K562 (cell line): ENCODE measurements around the gene HEXIM2. TPM values are rescaled to one million over a fixed set of nuclear protein-coding genes. Genes with fewer than 3 reads are reported as not detected.

Source experiments
- EP300 ChIP-seq: IDR thresholded peaks from 2 replicates; pipeline ENCODE4 v1.6.1; 2012; ENCODE audit warnings: low read length, improper control_type of control experiment
- FOXP1 ChIP-seq: sonication (generic); formaldehyde crosslinking; IDR thresholded peaks from 2 replicates; pipeline ENCODE4 v1.8.0; 2022; ENCODE audit warnings: mild to moderate bottlenecking, missing genetic modification reagents
- MXI1 ChIP-seq: IDR thresholded peaks from 2 replicates; pipeline ENCODE4 v1.6.1; 2011; ENCODE audit warnings: low read depth, mild to moderate bottlenecking, improper control_type of control experiment, low read length
- NCOA6 ChIP-seq: fragments of 450-650 bp; IDR thresholded peaks from 2 replicates; pipeline ENCODE4 v1.6.1; 2017; ENCODE audit warnings: mild to moderate bottlenecking
- NFXL1 ChIP-seq: fragments of 450-650 bp; formaldehyde crosslinking; IDR thresholded peaks from 2 replicates; pipeline ENCODE4 v1.4.0; 2021; ENCODE audit warnings: mild to moderate bottlenecking
- NR2C1 ChIP-seq, 2 experiments: fragments of 450-650 bp; IDR thresholded peaks; 2 replicates each; pipeline ENCODE4 v1.6.1; 2017; ENCODE audit warnings: mild to moderate bottlenecking in 2 of 2, antibody characterized with exemption in 1 of 2, inconsistent platforms in 1 of 2, missing compliant biosample characterization in 1 of 2, missing genetic modification characterization in 1 of 2
- PHB2 ChIP-seq: fragments of 450-650 bp; IDR thresholded peaks from 2 replicates; pipeline ENCODE4 v1.6.1; 2017; ENCODE audit warnings: low read depth
- POLR2G ChIP-seq: fragments of 200-400 bp; formaldehyde crosslinking; IDR thresholded peaks from 2 replicates; pipeline ENCODE4 v1.6.1; 2017; ENCODE audit warnings: low read depth, mild to moderate bottlenecking, antibody characterized with exemption, low read length, moderate library complexity
- PTRF ChIP-seq: fragments of 450-650 bp; IDR thresholded peaks from 2 replicates; pipeline ENCODE4 v1.6.1; 2016; ENCODE audit warnings: mild to moderate bottlenecking, missing genetic modification characterization, missing compliant biosample characterization
- SMARCA4 ChIP-seq: fragments of 450-650 bp; IDR thresholded peaks from 2 replicates; pipeline ENCODE4 v1.6.1; 2016
- SUPT5H ChIP-seq: fragments of 450-650 bp; IDR thresholded peaks from 2 replicates; pipeline ENCODE4 v1.6.1; 2016
- ZC3H8 ChIP-seq: fragments of 450-650 bp; IDR thresholded peaks from 2 replicates; pipeline ENCODE4 v1.6.1; 2017
- ZFP1 ChIP-seq: fragments of 450-650 bp; formaldehyde crosslinking; IDR thresholded peaks from 2 replicates; pipeline ENCODE4 v1.4.0; 2020; ENCODE audit warnings: mild to moderate bottlenecking, mixed read lengths
- ZKSCAN1 ChIP-seq: fragments of 150-350 bp; IDR thresholded peaks from 2 replicates; pipeline ENCODE4 v1.6.1; 2016; ENCODE audit warnings: low read depth, low read length
- ZNF184 ChIP-seq: sonication (generic); formaldehyde crosslinking; IDR thresholded peaks from 2 replicates; pipeline ENCODE4 v1.5.0; 2020; ENCODE audit warnings: missing genetic modification reagents
- ZNF551 ChIP-seq: fragments of 250-450 bp; sonication (Bioruptor Pico); IDR thresholded peaks from 2 replicates; pipeline ENCODE4 v1.5.0; 2021; ENCODE audit warnings: mild to moderate bottlenecking, moderate library complexity
- ZNF583 ChIP-seq: fragments of 250-450 bp; sonication (Bioruptor Pico); IDR thresholded peaks from 2 replicates; pipeline ENCODE4 v1.4.0; 2020
- ZZZ3 ChIP-seq: fragments of 450-650 bp; IDR thresholded peaks from 2 replicates; pipeline ENCODE4 v1.6.1; 2016; ENCODE audit warnings: antibody characterized with exemption, mild to moderate bottlenecking, moderate library complexity
- polyA plus RNA-seq, 8 experiments: library from polyadenylated mRNA; depleted of rRNA in 4 of 8; stranded (reverse) in 5 of 8; unstranded in 3 of 8; fragments of >200 nt; fragmentation: Nextera tagmentation in 2 of 8; fragmentation: Illumina TruSeq in 1 of 8; extraction: Ambion mirVana in 2 of 8; extraction: Trizol in 1 of 8; gene quantifications; 2 replicates each; pipeline versions ENCODE4 v1.2.1 to v1.2.3, GENCODE V29; 2011 to 2014; ENCODE audit warnings: inconsistent platforms in 1 of 8, missing spikeins in 1 of 8
- total RNA-seq, 7 experiments: library from RNA; depleted of rRNA in 6 of 7; stranded (reverse); fragments of >200 nt in 6 of 7; fragmentation: Illumina TruSeq in 2 of 7; extraction: Trizol in 2 of 7; gene quantifications; 2 replicates each; pipeline versions ENCODE4 v1.2.1 to v1.2.3, GENCODE V29; 2011 to 2021; ENCODE audit warnings: low replicate concordance in 1 of 7
- TF ChIP-seq, protein P1 (sequence below): sonication (generic); formaldehyde crosslinking; IDR thresholded peaks from 2 replicates; pipeline ENCODE4 v1.8.0; 2022; ENCODE audit warnings: missing genetic modification reagents, mild to moderate bottlenecking, moderate library complexity, borderline replicate concordance
- TF ChIP-seq, protein P2 (sequence below): fragments of 450-650 bp; conservative IDR thresholded peaks from 2 replicates; pipeline ENCODE4 v1.6.1; 2016; ENCODE audit warnings: missing genetic modification characterization, low read depth, mild to moderate bottlenecking, missing compliant biosample characterization, moderate library complexity
- TF ChIP-seq, protein P3 (sequence below): fragments of 450-650 bp; IDR thresholded peaks from one replicate; pipeline ENCODE4 v1.6.1; 2018; ENCODE audit warnings: mild to moderate bottlenecking, moderate library complexity; ENCODE audit not compliant: partially characterized antibody
- TF ChIP-seq, protein P4 (sequence below), 3 experiments: IDR thresholded peaks in 2 of 3; conservative IDR thresholded peaks in 1 of 3; 2 replicates each; pipeline ENCODE4 v1.5.1; 2011 to 2012; ENCODE audit warnings: low read length in 3 of 3, mild to moderate bottlenecking in 3 of 3, control low read depth in 2 of 3, improper control_type of control experiment in 1 of 3, inconsistent platforms in 1 of 3, low read depth in 1 of 3, mixed read lengths in 1 of 3, moderate library complexity in 1 of 3; ENCODE audit not compliant: insufficient read depth in 2 of 3

The HEXIM2 gene
- total and polyA plus RNA-seq, 9 of the 15 experiments (the other 6 are each of a cell fraction or from before 2014, with no cell fraction given) = 0.69 to 3.4 (median 1.1) TPM; not detected in 2

DNA sequence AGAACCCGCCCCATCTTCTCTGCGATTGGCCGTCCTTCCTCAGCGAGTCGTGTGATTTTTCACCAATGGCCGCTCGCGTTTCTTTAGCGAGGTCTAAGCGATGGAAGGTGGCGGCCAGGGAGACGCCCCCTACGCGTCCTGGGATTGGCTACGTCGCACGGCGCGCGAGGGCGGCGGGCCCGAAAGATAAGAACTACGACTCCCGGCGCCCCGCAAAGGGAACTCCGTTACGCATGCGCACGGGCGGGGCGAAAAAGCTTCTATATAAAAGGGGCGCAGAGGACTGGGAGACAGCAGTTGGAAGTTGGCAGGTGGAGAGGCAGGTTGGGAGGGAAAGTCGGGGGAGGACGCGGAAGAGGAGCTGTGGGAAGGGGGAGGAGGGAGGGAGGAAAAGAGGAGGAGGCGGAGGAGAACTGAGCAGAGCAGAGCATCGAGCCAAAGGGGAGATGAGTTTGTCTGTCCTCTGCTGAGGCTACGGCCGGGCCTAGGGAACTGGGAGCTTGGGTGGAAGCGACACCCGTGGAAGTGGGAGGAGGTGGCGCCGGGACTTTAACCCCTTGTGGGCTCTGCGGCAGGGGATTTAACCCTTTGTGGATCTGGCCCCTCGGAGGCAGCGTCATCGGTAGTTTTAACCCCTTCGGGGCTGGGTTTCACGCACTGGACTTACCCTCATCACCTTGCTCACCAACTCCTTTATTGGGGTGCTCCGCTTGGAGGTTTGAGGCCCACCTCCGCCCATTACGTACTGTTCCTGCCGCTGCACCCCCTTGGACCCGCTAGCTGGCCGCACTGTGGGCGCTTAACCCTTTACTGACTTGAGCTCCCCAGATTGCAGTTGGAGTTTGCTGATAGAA lies 13.3 kb upstream of the HEXIM2 start, which contains the start of gene HEXIM1 (continued):
- TF ChIP-seq MXI1 (peak; percentile 46), NFXL1 (CRISPR knock-in tag) (peak; percentile 88), POLR2G (peak; percentile 99), SUPT5H (peak; percentile 100), PHB2 (peak; percentile 69; the same call in 1 of the 2 replicates), ZKSCAN1 (no peak; the same call in 1 of the 2 replicates), NR2C1 (IDR thresholded peaks at IDR 0.05) (no peak), NR2C1 (tag; IDR thresholded peaks at IDR 0.05) (0 out of 2 replicates have a peak, but pooled peaks have one; percentile 7), FOXP1 (CRISPR knock-in tag) (peak; percentile 41), ZNF184 (CRISPR knock-in tag) (no peak), ZNF551 (CRISPR knock-in tag) (0 out of 2 replicates have a peak, but pooled peaks have one; percentile 13), EP300 (no peak), ZZZ3 (no peak), NCOA6 (peak; percentile 86), ZFP1 (peak; percentile 31; the same call in 1 of the 2 replicates), ZNF583 (no peak), ZC3H8 (no peak; the same call in 1 of the 2 replicates), PTRF (tag) (no peak), SMARCA4 (peak; percentile 45)
- TF ChIP-seq, protein P1, sequence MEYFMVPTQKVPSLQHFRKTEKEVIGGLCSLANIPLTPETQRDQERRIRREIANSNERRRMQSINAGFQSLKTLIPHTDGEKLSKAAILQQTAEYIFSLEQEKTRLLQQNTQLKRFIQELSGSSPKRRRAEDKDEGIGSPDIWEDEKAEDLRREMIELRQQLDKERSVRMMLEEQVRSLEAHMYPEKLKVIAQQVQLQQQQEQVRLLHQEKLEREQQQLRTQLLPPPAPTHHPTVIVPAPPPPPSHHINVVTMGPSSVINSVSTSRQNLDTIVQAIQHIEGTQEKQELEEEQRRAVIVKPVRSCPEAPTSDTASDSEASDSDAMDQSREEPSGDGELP = peak; percentile 84; the same call in 1 of the 2 replicates
- TF ChIP-seq, protein P2, sequence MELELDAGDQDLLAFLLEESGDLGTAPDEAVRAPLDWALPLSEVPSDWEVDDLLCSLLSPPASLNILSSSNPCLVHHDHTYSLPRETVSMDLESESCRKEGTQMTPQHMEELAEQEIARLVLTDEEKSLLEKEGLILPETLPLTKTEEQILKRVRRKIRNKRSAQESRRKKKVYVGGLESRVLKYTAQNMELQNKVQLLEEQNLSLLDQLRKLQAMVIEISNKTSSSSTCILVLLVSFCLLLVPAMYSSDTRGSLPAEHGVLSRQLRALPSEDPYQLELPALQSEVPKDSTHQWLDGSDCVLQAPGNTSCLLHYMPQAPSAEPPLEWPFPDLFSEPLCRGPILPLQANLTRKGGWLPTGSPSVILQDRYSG = no peak
- TF ChIP-seq, protein P3, sequence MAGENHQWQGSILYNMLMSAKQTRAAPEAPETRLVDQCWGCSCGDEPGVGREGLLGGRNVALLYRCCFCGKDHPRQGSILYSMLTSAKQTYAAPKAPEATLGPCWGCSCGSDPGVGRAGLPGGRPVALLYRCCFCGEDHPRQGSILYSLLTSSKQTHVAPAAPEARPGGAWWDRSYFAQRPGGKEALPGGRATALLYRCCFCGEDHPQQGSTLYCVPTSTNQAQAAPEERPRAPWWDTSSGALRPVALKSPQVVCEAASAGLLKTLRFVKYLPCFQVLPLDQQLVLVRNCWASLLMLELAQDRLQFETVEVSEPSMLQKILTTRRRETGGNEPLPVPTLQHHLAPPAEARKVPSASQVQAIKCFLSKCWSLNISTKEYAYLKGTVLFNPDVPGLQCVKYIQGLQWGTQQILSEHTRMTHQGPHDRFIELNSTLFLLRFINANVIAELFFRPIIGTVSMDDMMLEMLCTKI = no peak
- TF ChIP-seq, protein P4, sequence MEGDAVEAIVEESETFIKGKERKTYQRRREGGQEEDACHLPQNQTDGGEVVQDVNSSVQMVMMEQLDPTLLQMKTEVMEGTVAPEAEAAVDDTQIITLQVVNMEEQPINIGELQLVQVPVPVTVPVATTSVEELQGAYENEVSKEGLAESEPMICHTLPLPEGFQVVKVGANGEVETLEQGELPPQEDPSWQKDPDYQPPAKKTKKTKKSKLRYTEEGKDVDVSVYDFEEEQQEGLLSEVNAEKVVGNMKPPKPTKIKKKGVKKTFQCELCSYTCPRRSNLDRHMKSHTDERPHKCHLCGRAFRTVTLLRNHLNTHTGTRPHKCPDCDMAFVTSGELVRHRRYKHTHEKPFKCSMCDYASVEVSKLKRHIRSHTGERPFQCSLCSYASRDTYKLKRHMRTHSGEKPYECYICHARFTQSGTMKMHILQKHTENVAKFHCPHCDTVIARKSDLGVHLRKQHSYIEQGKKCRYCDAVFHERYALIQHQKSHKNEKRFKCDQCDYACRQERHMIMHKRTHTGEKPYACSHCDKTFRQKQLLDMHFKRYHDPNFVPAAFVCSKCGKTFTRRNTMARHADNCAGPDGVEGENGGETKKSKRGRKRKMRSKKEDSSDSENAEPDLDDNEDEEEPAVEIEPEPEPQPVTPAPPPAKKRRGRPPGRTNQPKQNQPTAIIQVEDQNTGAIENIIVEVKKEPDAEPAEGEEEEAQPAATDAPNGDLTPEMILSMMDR (IDR thresholded peaks at IDR 0.05 in 2 of 3, conservative IDR thresholded peaks at IDR 0.05 in 1 of 3; ENCODE audit: insufficient read depth in 2 of 3, low read depth in 1 of 3, low read length in 3 of 3) = peak in 2 of 3 experiments; percentile 0 to 2; a peak in 1 of 6 replicates
